Activated CD4-positive, alpha-beta memory T cell treated with anti-CD3 and anti-CD28 coated beads for 36 hours (primary cell): ENCODE results near the gene ARHGAP1. TPM values are rescaled to one million over a fixed set of nuclear protein-coding genes. Genes with fewer than 3 reads are reported as not detected.
"Not testable (repeated sequence)": the region's sequence is repeated elsewhere in the genome, so short reads cannot be mapped to it uniquely, and the experiment has no call there.

Experiments
- CTCF ChIA-PET: fragments of 350-600 bp; sonication (Branson Sonifier 250); formaldehyde crosslinking; loops from one replicate; lab custom pipeline; 2021; ENCODE audit warnings: antibody characterized with exemption, inconsistent platforms; lab: Charles Lee
- POLR2A ChIA-PET: fragments of 350-600 bp; sonication (Branson Sonifier 250); formaldehyde crosslinking; loops from one replicate; lab custom pipeline; 2021; ENCODE audit warnings: antibody characterized with exemption; lab: Charles Lee
- DNase-seq: peaks from one replicate; pipeline ENCODE4 v3.0.0-alpha.2; 2020
- H3K27ac Mint-ChIP-seq: one replicate; pipeline ENCODE4 v1.8.0; 2021; ENCODE audit warnings: mixed read lengths
- H3K27me3 Mint-ChIP-seq: one replicate; pipeline ENCODE4 v1.8.0; 2021; ENCODE audit warnings: mixed read lengths
- H3K36me3 Mint-ChIP-seq: one replicate; pipeline ENCODE4 v1.8.0; 2021; ENCODE audit warnings: mixed read lengths
- H3K4me1 Mint-ChIP-seq: one replicate; pipeline ENCODE4 v1.8.0; 2021; ENCODE audit warnings: low read depth, mixed read lengths
- H3K4me3 Mint-ChIP-seq: one replicate; pipeline ENCODE4 v1.8.0; 2021; ENCODE audit warnings: mild to moderate bottlenecking, mixed read lengths
- H3K9me3 Mint-ChIP-seq: one replicate; pipeline ENCODE4 v1.8.0; 2021; ENCODE audit warnings: mixed read lengths
- intact Hi-C: fragments of 100-400 bp; cut with micrococcal nuclease; formaldehyde crosslinking; loops from one replicate; pipeline ENCODE4 v1.15.1; 2023
- total RNA-seq, 2 experiments: library from RNA; stranded (reverse); gene quantifications; one replicate each; pipeline ENCODE4 v1.2.3, GENCODE V29; 2021

Gene ARHGAP1
- total RNA-seq, 2 experiments from 2014 or later, result 45.8 to 46.2 TPM

- H3K4me1 Mint-ChIP-seq, result peaks cover 7% of the 10 kb centered on the region
- ChIA-PET POLR2A (no interaction called here), CTCF (interaction anchor here (0.7 kb wide), 1 partner anchor 90 kb away, joined by 3 read pairs; no protein-coding TSS in a partner anchor)
- no peak for DNase-seq
- no peak overlapping the region for H3K27ac Mint-ChIP-seq
- H3K9me3 Mint-ChIP-seq, result no peaks in the 10 kb centered on the region
- no peak overlapping the region for H3K4me3 Mint-ChIP-seq
- intact Hi-C loops, result no loop called here
- no peaks in the 10 kb centered on the region for H3K27me3 Mint-ChIP-seq
- H3K36me3 Mint-ChIP-seq, result no peaks in the 10 kb centered on the region
These were observed 19.3 kb upstream of the ARHGAP1 start for GRCh38 chr11:46719543-46720218.

GRCh38 chr11:46719048-46719542, 18.7 kb upstream of the ARHGAP1 start, which contains the start of gene F2:
F2 (plus strand) TSS chr11:46719213; CDS start chr11:46719236, 23 bp downstream.
- POLR2A ChIA-PET, result no interaction called here
- DNase-seq, result no peak
- CTCF ChIA-PET, result interaction anchor here (0.7 kb wide), 1 partner anchor 90 kb away, joined by 3 read pairs; no protein-coding TSS in a partner anchor
- no peak within 1 kb of the TSS for H3K27ac Mint-ChIP-seq
- intact Hi-C loops, result no loop called here
- no peak within 1 kb of the TSS for H3K4me3 Mint-ChIP-seq
- H3K27me3 Mint-ChIP-seq, result no peaks in the 10 kb centered on the region
- H3K9me3 Mint-ChIP-seq, result no peaks in the 10 kb centered on the region
- H3K4me1 Mint-ChIP-seq, result peaks cover 8% of the 10 kb centered on the region
- no peaks in the 10 kb centered on the region for H3K36me3 Mint-ChIP-seq

GRCh38 chr11:46718155-46719019, 18.0 kb upstream of the ARHGAP1 start:
- POLR2A ChIA-PET, result no interaction called here

GRCh38 chr11:46717825-46718154, 17.4 kb upstream of the ARHGAP1 start:
- DNase-seq, CTCF ChIA-PET, intact Hi-C loops, H3K4me3 Mint-ChIP-seq, H3K36me3 Mint-ChIP-seq, H3K9me3 Mint-ChIP-seq, H3K27me3 Mint-ChIP-seq, POLR2A ChIA-PET, H3K27ac Mint-ChIP-seq, H3K4me1 Mint-ChIP-seq: not testable (repeated sequence)

More at GRCh38 chr11:46718155-46719019, 18.0 kb upstream of the ARHGAP1 start:
- H3K27ac Mint-ChIP-seq, result no peak overlapping the region
- H3K4me1 Mint-ChIP-seq, result peaks cover 8% of the 10 kb centered on the region
- no peaks in the 10 kb centered on the region for H3K9me3 Mint-ChIP-seq
- H3K4me3 Mint-ChIP-seq, result no peak overlapping the region
- intact Hi-C loops, result no loop called here
- H3K27me3 Mint-ChIP-seq, result no peaks in the 10 kb centered on the region
- DNase-seq, result no peak
- H3K36me3 Mint-ChIP-seq, result no peaks in the 10 kb centered on the region
- CTCF ChIA-PET, result no interaction called here

- no peak overlapping the region for H3K4me3 Mint-ChIP-seq
- H3K27ac Mint-ChIP-seq, result no peak overlapping the region
- CTCF ChIA-PET, result interaction anchor here (0.6 to 0.9 kb wide), 2 partner anchors 266 to 440 kb away, joined by 3 read pairs; no protein-coding TSS in a partner anchor
- intact Hi-C loops, result no loop called here
- DNase-seq, result no peak
- no peaks in the 10 kb centered on the region for H3K36me3 Mint-ChIP-seq
- H3K4me1 Mint-ChIP-seq, result peaks cover 2% of the 10 kb centered on the region
- H3K27me3 Mint-ChIP-seq, result no peaks in the 10 kb centered on the region
- POLR2A ChIA-PET, result interaction anchor here (1.2 kb wide), 1 partner anchor 12 kb away, joined by 4 read pairs; the partner anchor contains the start of genes ARHGAP1 and ZNF408
- H3K9me3 Mint-ChIP-seq, result no peaks in the 10 kb centered on the region
These were observed 12.6 kb upstream of the ARHGAP1 start for GRCh38 chr11:46712874-46713576.

- intact Hi-C loops, result no loop called here
- CTCF ChIA-PET, result no interaction called here
- POLR2A ChIA-PET, result no interaction called here
- H3K4me1 Mint-ChIP-seq, result peaks cover 2% of the 10 kb centered on the region
- no peaks in the 10 kb centered on the region for H3K9me3 Mint-ChIP-seq
- H3K27me3 Mint-ChIP-seq, result no peaks in the 10 kb centered on the region
- no peaks in the 10 kb centered on the region for H3K36me3 Mint-ChIP-seq
- H3K4me3 Mint-ChIP-seq, result no peak overlapping the region
- DNase-seq, result no peak
- H3K27ac Mint-ChIP-seq, result no peak overlapping the region
These were observed 10.9 kb upstream of the ARHGAP1 start for GRCh38 chr11:46711303-46711702.

- peaks cover 2% of the 10 kb centered on the region for H3K4me1 Mint-ChIP-seq
- H3K4me3 Mint-ChIP-seq, result no peak overlapping the region
- POLR2A ChIA-PET, result no interaction called here
- CTCF ChIA-PET, result no interaction called here
- peaks cover 2% of the 10 kb centered on the region for H3K36me3 Mint-ChIP-seq
- intact Hi-C loops, result no loop called here
- no peak for DNase-seq
- H3K27ac Mint-ChIP-seq, result no peak overlapping the region
- H3K27me3 Mint-ChIP-seq, result no peaks in the 10 kb centered on the region
- no peaks in the 10 kb centered on the region for H3K9me3 Mint-ChIP-seq
These were observed 10.4 kb upstream of the ARHGAP1 start for GRCh38 chr11:46710821-46711269.

GRCh38 chr11:46709351-46709750, 8.9 kb upstream of the ARHGAP1 start:
- not testable (repeated sequence) for H3K27me3 Mint-ChIP-seq

GRCh38 chr11:46706886-46707285, 6.5 kb upstream of the ARHGAP1 start:
- POLR2A ChIA-PET, result no interaction called here
- Mint-ChIP-seq H3K9me3 (no peaks in the 10 kb centered on the region), H3K4me1 (peaks cover 16% of the 10 kb centered on the region), H3K4me3 (no peak overlapping the region), H3K27ac (no peak overlapping the region), H3K36me3 (peaks cover 15% of the 10 kb centered on the region), H3K27me3 (no peaks in the 10 kb centered on the region)
- intact Hi-C loops, result no loop called here
- no peak for DNase-seq
- CTCF ChIA-PET, result no interaction called here

More at GRCh38 chr11:46709351-46709750, 8.9 kb upstream of the ARHGAP1 start:
- intact Hi-C loops, H3K9me3 Mint-ChIP-seq, POLR2A ChIA-PET, DNase-seq, H3K27ac Mint-ChIP-seq, H3K4me1 Mint-ChIP-seq, CTCF ChIA-PET, H3K4me3 Mint-ChIP-seq: not testable (repeated sequence)
- H3K36me3 Mint-ChIP-seq, result peaks cover 10% of the 10 kb centered on the region

- Mint-ChIP-seq H3K27me3 (no peaks in the 10 kb centered on the region), H3K27ac (no peak overlapping the region), H3K9me3 (no peaks in the 10 kb centered on the region), H3K4me3 (no peak overlapping the region), H3K36me3 (peaks cover 27% of the 10 kb centered on the region), H3K4me1 (peaks cover 28% of the 10 kb centered on the region)
- intact Hi-C loops, result no loop called here
- CTCF ChIA-PET, result no interaction called here
- no peak for DNase-seq
- POLR2A ChIA-PET, result interaction anchor here (0.6 kb wide), 2 partner anchors 14 to 301 kb away, joined by 3 to 4 read pairs; no protein-coding TSS in a partner anchor
These were observed 4.8 kb upstream of the ARHGAP1 start for GRCh38 chr11:46705070-46705688.

- H3K4me1 Mint-ChIP-seq, result peaks cover 50% of the 10 kb centered on the region
- CTCF ChIA-PET, result interaction anchor here (0.7 to 1.7 kb wide), 4 partner anchors 30 to 349 kb away, joined by 3 to 8 read pairs (median 6); no protein-coding TSS in a partner anchor
These were observed 747 bp upstream of the ARHGAP1 start for GRCh38 chr11:46701078-46701654.

More at GRCh38 chr11:46701078-46701654, 747 bp upstream of the ARHGAP1 start:
- no peaks in the 10 kb centered on the region for H3K9me3 Mint-ChIP-seq
- DNase-seq, result no peak
- H3K4me3 Mint-ChIP-seq, result peak overlapping the region; percentile 92
- no peaks in the 10 kb centered on the region for H3K27me3 Mint-ChIP-seq
- peaks cover 28% of the 10 kb centered on the region for H3K36me3 Mint-ChIP-seq
- intact Hi-C loops, result loop anchor here (2.0 kb wide), 3 partner anchors 30 to 476 kb away; partner anchors contain the start of genes ARFGAP2 and DGKZ
- POLR2A ChIA-PET, result interaction anchor here (0.8 to 1.5 kb wide), 5 partner anchors 12 to 108 kb away, joined by 3 to 6 read pairs (median 4); partner anchors contain the start of gene ATG13
- H3K27ac Mint-ChIP-seq, result peak overlapping the region; percentile 95
